ENCODE data around the gene TMEM254.
"Not testable (repeated sequence)": the region's sequence is repeated elsewhere in the genome, so short reads cannot be mapped to it uniquely, and the experiment has no call there.

TMEM254 gene

DNA sequence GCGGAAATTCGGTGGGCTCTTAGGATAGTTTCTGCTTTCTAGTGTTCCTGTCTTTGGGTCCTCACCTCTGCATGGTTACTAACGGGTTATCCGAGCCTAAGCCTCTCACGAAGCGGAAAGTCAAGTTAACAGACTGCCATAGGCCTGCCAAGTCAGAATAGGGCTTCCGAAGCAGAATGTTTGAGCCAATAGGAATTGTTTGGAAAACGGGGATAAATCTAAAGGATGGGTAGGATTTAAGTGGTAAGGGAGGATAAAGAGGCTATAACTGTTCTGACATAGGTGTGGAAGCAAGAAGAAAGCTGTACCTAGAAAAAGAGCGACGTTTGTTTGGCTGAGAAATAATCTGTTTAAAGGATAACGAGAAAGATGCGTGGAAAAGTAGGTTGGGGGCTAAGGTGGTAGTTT lies 851 bp downstream of the TMEM254 start:
- TF ChIP-seq CTCF (IDR thresholded peaks at IDR 0.05; ENCODE audit: low read length, missing control alignments), result no peak
- H3K4me3 ChIP-seq (replicated peaks; ENCODE audit: low read depth, low read length), result peak overlapping the region; percentile 95
- no peak for DNase-seq (ENCODE audit: low read depth)

DNA sequence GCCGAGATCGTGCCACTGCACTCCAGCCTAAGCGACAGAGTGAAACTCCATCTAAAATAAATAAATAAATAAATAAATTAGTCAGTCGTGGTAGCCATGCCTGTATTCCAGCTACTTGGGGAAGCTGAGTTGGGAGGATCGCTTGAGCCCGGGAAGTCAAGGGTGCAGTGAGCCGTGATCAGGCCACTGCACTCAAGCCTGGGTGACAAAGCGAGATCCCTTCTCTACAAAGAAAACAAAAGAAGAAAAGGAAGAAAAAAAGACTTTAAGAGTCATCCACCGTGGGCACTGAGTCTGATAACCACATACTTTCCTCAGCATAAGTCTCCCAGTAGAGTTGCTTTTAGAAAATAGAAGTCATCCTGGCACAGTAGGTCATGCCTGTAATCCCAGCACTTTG lies 2.6 kb downstream of the TMEM254 start:
- no peak for TF ChIP-seq CTCF (IDR thresholded peaks at IDR 0.05; ENCODE audit: low read length, missing control alignments)
- no peak overlapping the region for H3K4me3 ChIP-seq (replicated peaks; ENCODE audit: low read depth, low read length)
- DNase-seq (ENCODE audit: low read depth), result no peak

DNA sequence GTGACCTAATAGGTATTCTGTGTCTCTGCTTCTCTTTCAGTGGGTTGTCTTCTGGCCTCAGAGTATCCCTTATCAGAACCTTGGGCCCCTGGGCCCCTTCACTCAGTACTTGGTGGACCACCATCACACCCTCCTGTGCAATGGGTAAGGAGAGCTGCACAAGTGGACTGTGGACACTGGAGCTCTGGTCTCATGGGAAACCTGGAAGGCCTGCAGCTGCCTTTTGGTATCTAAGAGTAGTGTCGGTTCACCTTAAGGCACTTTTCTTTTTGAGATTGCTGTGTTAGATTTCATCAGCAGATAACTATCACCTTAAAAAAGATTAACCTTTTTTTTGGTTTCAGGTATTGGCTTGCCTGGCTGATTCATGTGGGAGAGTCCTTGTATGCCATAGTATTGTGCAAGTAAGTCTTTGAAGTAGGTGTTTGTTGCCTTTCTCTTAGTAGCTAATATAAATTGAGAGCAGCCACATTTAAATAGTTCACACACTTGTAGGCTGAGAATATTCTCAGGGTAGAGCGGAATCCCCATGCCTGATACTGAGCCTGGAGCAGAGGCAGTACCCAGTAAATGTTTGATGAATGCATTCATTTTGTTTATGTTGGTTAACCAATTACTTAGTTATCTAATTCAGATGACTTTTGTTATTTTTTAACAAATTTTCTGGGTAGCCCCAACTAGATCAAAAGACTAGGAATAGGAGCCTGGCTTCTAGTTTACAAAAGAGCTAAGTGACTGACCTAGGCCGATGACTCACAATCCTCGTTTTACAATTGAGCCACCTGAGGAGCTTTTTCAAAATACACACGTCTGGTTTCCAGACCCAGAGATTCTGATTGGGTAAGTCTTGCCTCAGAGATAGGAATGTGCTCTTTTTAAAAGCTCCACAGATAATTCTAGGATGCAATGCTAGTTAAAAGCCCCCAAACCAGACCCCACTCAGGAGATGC lies 3.6 kb downstream of the TMEM254 start:
- no peak overlapping the region for H3K4me3 ChIP-seq (replicated peaks; ENCODE audit: low read depth, low read length)
- no peak for TF ChIP-seq CTCF (IDR thresholded peaks at IDR 0.05; ENCODE audit: low read length, missing control alignments)
- peak; percentile 29 for DNase-seq (ENCODE audit: low read depth)

- DNase-seq (ENCODE audit: low read depth), result no peak
- no peak overlapping the region for H3K4me3 ChIP-seq (replicated peaks; ENCODE audit: low read depth, low read length)
- no peak for TF ChIP-seq CTCF (IDR thresholded peaks at IDR 0.05; ENCODE audit: low read length, missing control alignments)
Measured at GRCh38 chr10:80090121-80090520, 11.7 kb downstream of the TMEM254 start.

GRCh38 chr10:80094231-80094630 lies 15.8 kb downstream of the TMEM254 start:
- TF ChIP-seq CTCF (IDR thresholded peaks at IDR 0.05; ENCODE audit: low read length, missing control alignments), result no peak
- no peak for DNase-seq (ENCODE audit: low read depth)
- H3K4me3 ChIP-seq (replicated peaks; ENCODE audit: low read depth, low read length), result no peak overlapping the region

DNA sequence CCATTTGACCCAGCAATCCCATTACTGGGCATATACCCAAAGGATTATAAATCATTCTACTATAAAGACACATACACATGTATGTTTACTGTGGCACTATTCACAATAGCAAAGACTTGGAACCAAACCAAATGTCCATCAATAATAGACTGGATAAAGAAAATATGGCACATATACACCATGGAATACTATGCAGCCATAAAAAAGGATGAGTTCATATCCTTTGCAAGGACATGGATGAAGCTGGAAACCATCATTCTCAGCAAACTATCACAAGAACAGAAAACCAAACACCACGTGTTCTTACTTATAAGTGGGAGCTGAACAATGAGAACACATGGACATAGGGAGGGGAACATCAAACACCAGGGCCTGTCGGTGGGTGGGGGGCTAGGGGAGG lies 19.8 kb downstream of the TMEM254 start:
- H3K4me3 ChIP-seq (replicated peaks; ENCODE audit: low read depth, low read length); DNase-seq (ENCODE audit: low read depth): not testable (repeated sequence)

GRCh38 chr10:80099295-80099694 lies 20.8 kb downstream of the TMEM254 start:
- H3K4me3 ChIP-seq (replicated peaks; ENCODE audit: low read depth, low read length); DNase-seq (ENCODE audit: low read depth): not testable (repeated sequence)

- DNase-seq (ENCODE audit: low read depth), result no peak
- TF ChIP-seq CTCF (IDR thresholded peaks at IDR 0.05; ENCODE audit: low read length, missing control alignments), result no peak
- H3K4me3 ChIP-seq (replicated peaks; ENCODE audit: low read depth, low read length), result no peak overlapping the region
Measured at GRCh38 chr10:80100116-80100515, 21.7 kb downstream of the TMEM254 start.
